Caco-2 (cell line): ENCODE measurements around the gene ANKRA2. TPM values are rescaled to one million over a fixed set of nuclear protein-coding genes. Genes with fewer than 3 reads are reported as not detected.

Experiments
- BruUV-seq: library from RNA; stranded (reverse); fragments of 400-500 nt; replicated peaks from 2 replicates; lab custom pipeline; 2021; lab: Mats Ljungman, UMichigan
- CTCF ChIA-PET: fragments of 300-600 bp; sonication (Branson Sonifier 250); formaldehyde crosslinking; loops from one replicate; lab custom pipeline; 2022; ENCODE audit warnings: antibody characterized with exemption; lab: Charles Lee
- POLR2A ChIA-PET: fragments of 300-600 bp; sonication (Branson Sonifier 250); formaldehyde crosslinking; loops from one replicate; lab custom pipeline; 2022; ENCODE audit warnings: antibody characterized with exemption; lab: Charles Lee
- DNase-seq, 2 experiments: peaks; one replicate each; pipeline versions ENCODE4 v3.0.0 to v3.0.0-alpha.2; 2020 to 2022
- H3K27me3 ChIP-seq: replicated peaks from 2 replicates; pipeline ENCODE4 v1.6.0; 2011; ENCODE audit warnings: low read length; ENCODE audit not compliant: control insufficient read depth, insufficient read depth
- H3K36me3 ChIP-seq: 2 replicates; pipeline ENCODE4 v1.5.1; 2011; ENCODE audit warnings: low read length; ENCODE audit not compliant: control insufficient read depth, insufficient read depth
- H3K4me1 ChIP-seq: fragments of 250-450 bp; sonication (Bioruptor Pico); 2 replicates; pipeline ENCODE4 v1.5.1; 2020; ENCODE audit warnings: mild to moderate bottlenecking
- H3K4me3 ChIP-seq: 2 replicates; pipeline ENCODE4 v1.5.1; 2011; ENCODE audit warnings: low read depth, mild to moderate bottlenecking, control low read depth, low read length
- H3K9me3 ChIP-seq: fragments of 250-450 bp; sonication (Bioruptor Pico); 2 replicates; pipeline ENCODE4 v1.5.1; 2020; ENCODE audit warnings: mild to moderate bottlenecking, moderate library complexity
- H3K27ac Mint-ChIP-seq: one replicate; pipeline ENCODE4 v1.8.0; 2022; ENCODE audit warnings: mixed read lengths; ENCODE audit not compliant: unreplicated experiment
- H3K27me3 Mint-ChIP-seq: one replicate; pipeline ENCODE4 v1.8.0; 2022; ENCODE audit warnings: mixed read lengths; ENCODE audit not compliant: insufficient read depth, unreplicated experiment
- H3K36me3 Mint-ChIP-seq: one replicate; pipeline ENCODE4 v1.8.0; 2022; ENCODE audit warnings: mild to moderate bottlenecking, mixed read lengths; ENCODE audit not compliant: insufficient read depth, unreplicated experiment
- H3K4me1 Mint-ChIP-seq: one replicate; pipeline ENCODE4 v1.8.0; 2022; ENCODE audit warnings: low read depth, mixed read lengths; ENCODE audit not compliant: unreplicated experiment
- H3K4me3 Mint-ChIP-seq: one replicate; pipeline ENCODE4 v1.8.0; 2022; ENCODE audit warnings: mild to moderate bottlenecking, moderate library complexity, mixed read lengths; ENCODE audit not compliant: unreplicated experiment
- H3K9me3 Mint-ChIP-seq: one replicate; pipeline ENCODE4 v1.8.0; 2022; ENCODE audit warnings: mixed read lengths; ENCODE audit not compliant: unreplicated experiment
- intact Hi-C: fragments of 100-400 bp; cut with micrococcal nuclease; formaldehyde crosslinking; loops from one replicate; pipeline ENCODE4 v1.10.0; 2022; ENCODE audit not compliant: unreplicated experiment
- total RNA-seq: library from RNA; stranded (reverse); gene quantifications from 2 replicates; pipeline ENCODE4 v1.2.3, GENCODE V29; 2022
- TF ChIP-seq, protein P1 (sequence below), 2 experiments: fragments of 200-600 bp in 1 of 2; IDR thresholded peaks; 1 replicate in 1 of 2; 2 replicates in 1 of 2; pipeline versions ENCODE4 v1.5.1 to v1.8.0; 2011 to 2022; ENCODE audit warnings: antibody characterized with exemption in 1 of 2, control low read depth in 1 of 2, inconsistent platforms in 1 of 2, low read depth in 1 of 2, low read length in 1 of 2, mild to moderate bottlenecking in 1 of 2, moderate library complexity in 1 of 2; ENCODE audit not compliant: insufficient read depth in 1 of 2, severe bottlenecking in 1 of 2, unreplicated experiment in 1 of 2

The ANKRA2 gene
- total RNA-seq, 1 experiment from 2014 or later, result 10.2 TPM

DNA sequence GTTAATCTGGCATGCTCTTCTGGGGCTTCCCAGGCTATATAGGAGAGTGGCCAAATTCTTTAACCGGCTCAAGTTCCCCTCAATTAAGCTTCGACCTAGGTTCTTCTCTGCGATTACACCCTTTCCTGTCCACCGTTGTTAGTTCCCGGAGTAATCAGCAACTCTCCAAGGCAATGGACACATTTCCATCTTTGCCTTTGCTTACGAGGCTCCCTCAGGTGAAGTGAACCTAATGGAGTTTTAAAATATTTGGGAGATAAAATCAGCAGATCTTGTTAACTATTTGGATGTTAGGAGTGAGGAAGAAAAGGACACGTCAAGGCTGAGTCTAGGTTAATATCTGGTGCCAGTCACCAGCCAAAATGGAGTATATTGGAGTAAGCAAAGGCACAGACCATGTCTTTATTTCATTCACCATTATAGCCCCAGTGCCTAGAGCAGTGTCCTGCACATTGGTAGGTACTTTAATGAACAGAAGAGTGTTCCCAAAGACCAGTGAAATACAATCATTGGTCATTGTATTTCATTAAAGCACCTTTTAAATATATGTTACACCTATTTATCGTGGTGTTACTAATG lies 619 bp upstream of the ANKRA2 start:
- Histone ChIP-seq H3K4me1 (peaks cover 9% of the 10 kb centered on the region; the same call in 1 of the 2 replicates), H3K9me3 (no peaks in the 10 kb centered on the region; the same call in 1 of the 2 replicates), H3K4me3 (peak overlapping the region; percentile 61), H3K27me3 (no peaks in the 10 kb centered on the region), H3K36me3 (peaks cover 1% of the 10 kb centered on the region; the same call in 1 of the 2 replicates)
- Mint-ChIP-seq H3K27ac (peak overlapping the region; percentile 90), H3K4me1 (peaks cover 12% of the 10 kb centered on the region), H3K4me3 (peak overlapping the region; percentile 84), H3K9me3 (no peaks in the 10 kb centered on the region), H3K36me3 (peaks cover 25% of the 10 kb centered on the region), H3K27me3 (no peaks in the 10 kb centered on the region)
- TF ChIP-seq, protein P1, sequence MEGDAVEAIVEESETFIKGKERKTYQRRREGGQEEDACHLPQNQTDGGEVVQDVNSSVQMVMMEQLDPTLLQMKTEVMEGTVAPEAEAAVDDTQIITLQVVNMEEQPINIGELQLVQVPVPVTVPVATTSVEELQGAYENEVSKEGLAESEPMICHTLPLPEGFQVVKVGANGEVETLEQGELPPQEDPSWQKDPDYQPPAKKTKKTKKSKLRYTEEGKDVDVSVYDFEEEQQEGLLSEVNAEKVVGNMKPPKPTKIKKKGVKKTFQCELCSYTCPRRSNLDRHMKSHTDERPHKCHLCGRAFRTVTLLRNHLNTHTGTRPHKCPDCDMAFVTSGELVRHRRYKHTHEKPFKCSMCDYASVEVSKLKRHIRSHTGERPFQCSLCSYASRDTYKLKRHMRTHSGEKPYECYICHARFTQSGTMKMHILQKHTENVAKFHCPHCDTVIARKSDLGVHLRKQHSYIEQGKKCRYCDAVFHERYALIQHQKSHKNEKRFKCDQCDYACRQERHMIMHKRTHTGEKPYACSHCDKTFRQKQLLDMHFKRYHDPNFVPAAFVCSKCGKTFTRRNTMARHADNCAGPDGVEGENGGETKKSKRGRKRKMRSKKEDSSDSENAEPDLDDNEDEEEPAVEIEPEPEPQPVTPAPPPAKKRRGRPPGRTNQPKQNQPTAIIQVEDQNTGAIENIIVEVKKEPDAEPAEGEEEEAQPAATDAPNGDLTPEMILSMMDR (IDR thresholded peaks at IDR 0.05; ENCODE audit: insufficient read depth in 1 of 2, low read depth in 1 of 2, low read length in 1 of 2, severe bottlenecking in 1 of 2, unreplicated experiment in 1 of 2), result no peak
- intact Hi-C loops, result loop anchor here (1.0 kb wide), 1 partner anchor 47 kb away; no protein-coding TSS in a partner anchor
- BruUV-seq, result TSS peak; percentile 75
- ChIA-PET POLR2A (no interaction called here), CTCF (no interaction called here)
- no peak for DNase-seq

DNA sequence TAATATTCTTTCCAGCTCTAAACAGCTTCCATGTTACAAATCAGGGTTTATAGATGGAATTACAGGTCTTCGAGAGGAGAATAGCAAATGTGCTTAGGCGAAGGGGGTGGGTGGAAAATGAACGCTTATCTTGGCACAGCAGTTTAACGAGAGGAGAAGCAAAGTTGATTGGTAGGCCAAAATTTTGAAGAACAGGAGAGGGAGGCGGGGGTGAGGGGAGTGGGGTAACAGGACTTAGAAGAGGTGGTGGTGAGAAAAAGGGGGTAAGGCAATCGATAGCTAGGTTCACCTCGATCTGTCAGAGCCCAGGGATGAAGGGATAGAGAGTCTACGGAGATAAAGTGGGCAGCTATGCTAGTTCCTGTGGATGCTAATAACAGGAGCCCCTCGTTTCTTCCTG lies 764 bp downstream of the ANKRA2 start:
- POLR2A ChIA-PET, result interaction anchor here (1.4 kb wide), 1 partner anchor 20 kb away, joined by 3 read pairs; no protein-coding TSS in a partner anchor
- BruUV-seq, result no TSS peak
- Mint-ChIP-seq H3K4me1 (peaks cover 12% of the 10 kb centered on the region), H3K36me3 (peaks cover 13% of the 10 kb centered on the region), H3K27me3 (no peaks in the 10 kb centered on the region), H3K4me3 (peak overlapping the region; percentile 84), H3K27ac (peak overlapping the region; percentile 90), H3K9me3 (no peaks in the 10 kb centered on the region)
- H3K36me3 ChIP-seq, result no peaks in the 10 kb centered on the region
- peaks cover 9% of the 10 kb centered on the region; the same call in 1 of the 2 replicates for H3K4me1 ChIP-seq
- peak overlapping the region; percentile 61 for H3K4me3 ChIP-seq
- TF ChIP-seq, protein P1 (IDR thresholded peaks at IDR 0.05; ENCODE audit: insufficient read depth in 1 of 2, low read depth in 1 of 2, low read length in 1 of 2, severe bottlenecking in 1 of 2, unreplicated experiment in 1 of 2), result no peak
- H3K27me3 ChIP-seq, result no peaks in the 10 kb centered on the region
- CTCF ChIA-PET, result interaction anchor here (0.6 kb wide), 1 partner anchor 389 kb away, joined by 3 read pairs; no protein-coding TSS in a partner anchor
- no peaks in the 10 kb centered on the region; the same call in 1 of the 2 replicates for H3K9me3 ChIP-seq
- intact Hi-C loops, result loop anchor here (1.0 kb wide), 1 partner anchor 45 kb away; no protein-coding TSS in a partner anchor
- no peak for DNase-seq

DNA sequence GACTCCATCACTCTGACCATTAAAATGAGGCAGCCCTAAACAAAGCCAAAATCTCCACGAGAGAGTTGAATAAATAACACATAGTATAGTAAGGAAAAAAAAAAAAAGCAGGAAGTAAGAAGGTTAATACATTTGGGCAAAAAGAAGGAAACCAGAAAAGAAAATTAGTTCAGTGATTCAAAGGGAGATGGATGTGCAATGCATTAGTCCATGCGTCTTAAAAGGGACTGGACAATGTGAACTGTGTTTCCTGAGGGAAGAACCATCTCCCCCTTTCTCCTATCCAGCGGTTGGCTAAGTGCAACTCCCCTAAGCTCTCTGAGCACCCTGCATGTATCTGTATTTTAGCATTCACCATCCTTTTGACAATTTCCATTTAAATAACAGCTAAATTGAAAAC lies 1.4 kb downstream of the ANKRA2 start:
- Mint-ChIP-seq H3K4me1 (peaks cover 12% of the 10 kb centered on the region), H3K4me3 (peak overlapping the region; percentile 84), H3K36me3 (peaks cover 11% of the 10 kb centered on the region), H3K9me3 (no peaks in the 10 kb centered on the region), H3K27me3 (no peaks in the 10 kb centered on the region), H3K27ac (peak overlapping the region; percentile 90)
- H3K4me3 ChIP-seq, result peak overlapping the region; percentile 61
- ChIA-PET CTCF (no interaction called here), POLR2A (interaction anchor here (1.4 kb wide), 1 partner anchor 20 kb away, joined by 3 read pairs; no protein-coding TSS in a partner anchor)
- H3K27me3 ChIP-seq, result no peaks in the 10 kb centered on the region
- H3K36me3 ChIP-seq, result no peaks in the 10 kb centered on the region
- BruUV-seq, result no TSS peak
- H3K4me1 ChIP-seq, result peaks cover 9% of the 10 kb centered on the region; the same call in 1 of the 2 replicates
- TF ChIP-seq, protein P1 (IDR thresholded peaks at IDR 0.05; ENCODE audit: insufficient read depth in 1 of 2, low read depth in 1 of 2, low read length in 1 of 2, severe bottlenecking in 1 of 2, unreplicated experiment in 1 of 2), result no peak
- no peak for DNase-seq
- intact Hi-C loops, result no loop called here
- no peaks in the 10 kb centered on the region; the same call in 1 of the 2 replicates for H3K9me3 ChIP-seq
